T-helper 1 cell treated with Interleukin-12 subunit alpha and Interleukin-12 subunit beta and Interleukin-4 antibody, amounts not matched to agents 30 μg/mL and 1 μg/mL, for 36 hours (primary cell): ENCODE results near the gene TMEM95.
A peak's percentile ranks its signal among the peaks of the same experiment; 100 is the strongest.
"Not testable (repeated sequence)": the region's sequence is repeated elsewhere in the genome, so short reads cannot be mapped to it uniquely, and the experiment has no call there.

ENCODE experiments used
- H3K27ac Mint-ChIP-seq: one replicate; pipeline ENCODE4 v1.8.0; 2021; ENCODE audit warnings: mild to moderate bottlenecking, mixed read lengths
- H3K27me3 Mint-ChIP-seq: one replicate; pipeline ENCODE4 v1.8.0; 2021; ENCODE audit warnings: low read depth, mixed read lengths
- H3K36me3 Mint-ChIP-seq: one replicate; pipeline ENCODE4 v1.8.0; 2021; ENCODE audit warnings: low read depth, mixed read lengths
- H3K4me1 Mint-ChIP-seq: one replicate; pipeline ENCODE4 v1.8.0; 2021; ENCODE audit warnings: low read depth, mixed read lengths
- H3K4me3 Mint-ChIP-seq: one replicate; pipeline ENCODE4 v1.8.0; 2021; ENCODE audit warnings: mild to moderate bottlenecking, moderate library complexity, mixed read lengths
- H3K9me3 Mint-ChIP-seq: one replicate; pipeline ENCODE4 v1.8.0; 2021; ENCODE audit warnings: mixed read lengths

TMEM95 gene

DNA sequence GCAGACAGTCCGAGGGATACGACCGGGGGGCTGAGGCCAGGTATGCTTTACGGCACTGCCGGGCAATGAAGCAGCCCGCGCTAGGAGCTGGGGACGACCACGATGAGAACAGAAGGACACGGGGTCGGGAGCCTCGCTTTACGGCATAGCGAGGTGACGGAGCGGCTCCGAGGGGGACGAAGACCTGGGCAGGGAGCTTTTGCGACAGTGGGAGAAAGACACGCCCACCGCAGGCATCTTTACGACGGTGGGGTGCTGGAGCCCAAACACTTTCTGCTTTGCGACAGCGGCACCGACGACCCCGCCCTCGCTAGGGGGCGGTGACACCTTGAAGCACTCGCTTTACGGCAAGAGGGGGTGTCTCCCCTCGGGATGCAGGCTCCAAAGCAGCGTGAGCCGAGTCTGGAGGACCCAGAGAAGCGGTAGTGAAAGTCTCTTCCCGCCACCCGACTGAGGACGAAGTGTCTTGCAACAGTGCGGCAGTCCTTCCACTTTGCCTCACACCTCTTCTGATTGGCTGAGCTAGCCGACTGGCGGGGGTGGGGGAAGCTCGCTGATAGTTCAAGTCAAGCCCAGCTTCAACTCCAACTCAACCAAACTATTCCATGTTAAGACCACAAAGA, 25.5 kb upstream of the TMEM95 start:
- H3K27me3 Mint-ChIP-seq = no peaks in the 10 kb centered on the region
- no peaks in the 10 kb centered on the region for H3K9me3 Mint-ChIP-seq
- peaks cover 24% of the 10 kb centered on the region for H3K4me1 Mint-ChIP-seq
- H3K36me3 Mint-ChIP-seq = no peaks in the 10 kb centered on the region
- peak overlapping the region; percentile 88 for H3K27ac Mint-ChIP-seq
- H3K4me3 Mint-ChIP-seq = peak overlapping the region; percentile 86

DNA sequence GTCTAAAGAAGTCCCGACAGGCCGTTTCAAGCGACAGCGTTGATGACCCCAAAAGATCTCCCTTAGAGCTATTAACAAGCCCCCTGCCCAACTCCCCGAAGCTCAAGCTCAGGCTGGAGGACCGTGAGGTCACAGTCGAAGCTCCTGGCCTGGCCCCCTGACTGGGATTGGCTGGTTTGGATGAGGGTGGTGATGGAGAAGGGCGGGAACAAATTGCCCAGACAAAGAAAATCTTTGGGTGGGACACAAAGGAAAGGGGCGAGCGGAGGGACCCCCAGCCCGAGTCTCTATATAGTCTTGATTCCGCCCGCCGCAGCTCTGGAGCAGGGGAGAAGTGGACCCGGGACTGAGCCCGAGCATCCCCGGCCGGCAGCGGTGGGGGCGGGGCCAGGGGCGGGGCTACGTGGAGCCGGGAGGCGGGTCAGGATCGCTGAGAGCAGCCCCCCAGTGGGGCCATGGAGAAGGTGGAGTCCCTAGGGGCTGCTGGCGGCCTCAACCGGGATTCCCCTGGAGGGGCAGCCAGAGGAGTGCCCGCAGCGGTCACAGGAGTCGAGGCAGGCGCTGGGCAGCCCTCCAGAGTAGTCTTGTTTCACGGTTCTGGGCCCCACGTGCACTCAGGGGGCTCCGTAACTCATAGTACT, 24.8 kb upstream of the TMEM95 start:
- peak overlapping the region; percentile 86 for H3K4me3 Mint-ChIP-seq
- peaks cover 25% of the 10 kb centered on the region for H3K4me1 Mint-ChIP-seq
- H3K27ac Mint-ChIP-seq = peak overlapping the region; percentile 88
- H3K27me3 Mint-ChIP-seq = no peaks in the 10 kb centered on the region
- H3K36me3 Mint-ChIP-seq = no peaks in the 10 kb centered on the region
- no peaks in the 10 kb centered on the region for H3K9me3 Mint-ChIP-seq

DNA sequence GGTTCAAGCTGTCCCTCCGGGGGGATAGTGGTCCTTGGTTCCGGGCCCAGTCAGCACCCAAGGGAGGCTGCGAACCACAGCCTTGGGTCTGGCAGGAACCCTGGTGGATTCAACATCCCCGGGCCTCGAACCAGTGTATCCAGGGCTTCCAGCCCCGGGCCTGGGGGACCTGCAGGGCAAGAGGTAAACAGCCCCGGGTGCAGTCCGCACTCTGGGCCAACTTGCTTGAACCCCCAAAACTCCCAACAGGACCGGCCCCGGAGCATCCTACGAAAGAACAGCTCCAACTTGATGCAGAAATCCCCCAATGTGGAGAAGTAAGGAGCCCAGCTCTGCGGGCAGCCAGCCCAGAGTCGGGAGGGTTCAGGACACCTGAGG, 24.3 kb upstream of the TMEM95 start:
- H3K27ac Mint-ChIP-seq = no peak overlapping the region
- H3K36me3 Mint-ChIP-seq = no peaks in the 10 kb centered on the region
- H3K27me3 Mint-ChIP-seq = no peaks in the 10 kb centered on the region
- no peaks in the 10 kb centered on the region for H3K9me3 Mint-ChIP-seq
- peaks cover 30% of the 10 kb centered on the region for H3K4me1 Mint-ChIP-seq
- peak overlapping the region; percentile 86 for H3K4me3 Mint-ChIP-seq

DNA sequence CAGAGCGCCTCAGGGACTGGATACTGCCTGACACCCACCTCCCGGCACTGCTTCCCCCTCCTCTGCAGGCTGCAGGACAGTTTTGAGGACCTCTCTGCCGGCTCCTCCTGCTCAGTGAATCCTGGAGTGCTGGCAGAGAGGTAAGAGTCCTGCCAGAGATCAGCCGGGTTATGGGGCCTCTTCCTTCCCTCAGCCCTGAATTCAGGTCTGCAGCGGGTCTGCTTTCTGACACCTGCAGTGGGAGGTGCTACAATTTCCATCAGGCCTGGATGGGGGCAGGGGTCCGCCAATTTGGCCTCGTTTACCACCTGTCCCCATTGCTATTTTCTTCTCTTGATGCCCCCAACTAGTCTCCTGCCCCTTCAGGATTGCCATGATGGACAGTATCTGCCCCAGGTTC, 22.8 kb upstream of the TMEM95 start:
- H3K27me3 Mint-ChIP-seq = no peaks in the 10 kb centered on the region
- peaks cover 37% of the 10 kb centered on the region for H3K4me1 Mint-ChIP-seq
- H3K4me3 Mint-ChIP-seq = peak overlapping the region; percentile 21
- peak overlapping the region; percentile 71 for H3K27ac Mint-ChIP-seq
- H3K36me3 Mint-ChIP-seq = peaks cover 3% of the 10 kb centered on the region
- H3K9me3 Mint-ChIP-seq = no peaks in the 10 kb centered on the region

DNA sequence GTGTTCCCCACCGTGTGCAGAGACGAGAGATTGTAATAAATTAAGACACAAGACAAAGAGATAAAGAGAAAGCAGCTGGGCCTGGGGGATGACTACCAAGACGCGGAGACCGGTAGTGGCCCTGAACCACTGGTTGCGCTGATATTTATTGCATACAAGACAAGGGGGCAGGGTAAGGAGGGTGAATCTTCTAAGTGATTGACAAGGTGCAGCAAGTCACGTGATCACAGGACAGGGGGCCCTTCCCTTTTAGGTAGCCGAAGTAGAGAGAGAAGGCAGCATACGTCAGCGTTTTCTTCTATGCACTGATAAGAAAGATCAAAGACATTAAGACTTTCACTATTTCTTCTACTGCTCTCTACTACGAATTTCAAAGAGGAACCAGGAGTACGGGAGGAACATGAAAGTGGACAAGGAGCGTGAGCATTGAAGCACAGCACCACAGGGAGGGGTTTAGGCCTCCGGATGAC, 22.3 kb upstream of the TMEM95 start:
- H3K9me3 Mint-ChIP-seq, H3K36me3 Mint-ChIP-seq, H3K27me3 Mint-ChIP-seq: not testable (repeated sequence)
- Mint-ChIP-seq H3K4me1 (peaks cover 41% of the 10 kb centered on the region), H3K27ac (peak overlapping the region; percentile 71), H3K4me3 (peak overlapping the region; percentile 21)

DNA sequence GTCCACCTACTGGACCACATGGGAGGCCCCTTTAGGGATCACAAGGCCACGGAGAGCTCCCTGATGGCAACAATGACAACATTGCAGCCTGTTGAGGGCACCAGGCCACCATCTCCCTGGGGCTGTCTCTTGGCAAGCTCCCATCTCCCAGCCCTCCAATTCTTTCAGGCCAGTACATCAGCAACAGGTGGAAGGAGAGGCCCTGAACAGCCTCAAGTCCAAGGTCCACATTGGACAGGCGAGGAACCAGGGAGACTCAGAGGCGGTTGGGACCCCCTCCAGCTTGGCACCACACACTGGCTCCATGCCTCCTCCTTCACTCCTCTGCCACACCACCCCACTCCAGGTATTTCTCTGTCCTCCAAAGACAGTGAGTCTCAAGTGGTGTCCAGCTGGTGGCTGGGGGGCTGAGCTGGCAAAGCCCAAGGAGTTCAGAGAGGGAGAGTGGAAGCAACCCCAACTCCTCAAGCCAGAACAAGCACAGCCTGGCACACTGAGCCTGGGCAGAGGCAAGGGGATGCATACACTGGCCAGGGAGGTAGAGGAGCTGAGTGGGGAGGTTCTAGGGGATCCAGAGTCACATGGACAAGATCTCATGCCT, 19.9 kb upstream of the TMEM95 start:
- Mint-ChIP-seq H3K27ac (peak overlapping the region; percentile 97), H3K36me3 (peaks cover 16% of the 10 kb centered on the region), H3K27me3 (no peaks in the 10 kb centered on the region), H3K9me3 (no peaks in the 10 kb centered on the region), H3K4me3 (peak overlapping the region; percentile 97), H3K4me1 (peaks cover 37% of the 10 kb centered on the region)

DNA sequence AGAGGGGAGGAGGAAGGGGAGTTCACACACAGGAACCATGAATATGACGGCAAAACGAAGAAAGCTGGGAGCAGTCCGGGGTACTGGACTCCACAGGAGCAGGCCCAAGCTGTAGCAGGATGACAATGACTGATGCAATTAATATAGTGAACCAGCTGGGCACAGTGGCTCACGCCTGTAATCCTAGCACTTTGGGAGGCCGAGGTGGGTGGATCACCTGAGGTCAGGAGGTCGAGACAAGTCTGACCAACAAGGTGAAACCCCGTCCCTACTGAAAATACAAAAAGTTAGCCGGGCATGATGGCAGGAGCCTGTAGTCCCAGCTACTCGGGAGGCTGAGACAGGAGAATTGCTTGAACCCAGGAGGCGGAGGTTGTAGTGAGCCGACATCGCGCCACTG, 19.2 kb upstream of the TMEM95 start:
- Mint-ChIP-seq H3K4me1 (peaks cover 38% of the 10 kb centered on the region), H3K27ac (peak overlapping the region; percentile 97), H3K4me3 (peak overlapping the region; percentile 97)

DNA sequence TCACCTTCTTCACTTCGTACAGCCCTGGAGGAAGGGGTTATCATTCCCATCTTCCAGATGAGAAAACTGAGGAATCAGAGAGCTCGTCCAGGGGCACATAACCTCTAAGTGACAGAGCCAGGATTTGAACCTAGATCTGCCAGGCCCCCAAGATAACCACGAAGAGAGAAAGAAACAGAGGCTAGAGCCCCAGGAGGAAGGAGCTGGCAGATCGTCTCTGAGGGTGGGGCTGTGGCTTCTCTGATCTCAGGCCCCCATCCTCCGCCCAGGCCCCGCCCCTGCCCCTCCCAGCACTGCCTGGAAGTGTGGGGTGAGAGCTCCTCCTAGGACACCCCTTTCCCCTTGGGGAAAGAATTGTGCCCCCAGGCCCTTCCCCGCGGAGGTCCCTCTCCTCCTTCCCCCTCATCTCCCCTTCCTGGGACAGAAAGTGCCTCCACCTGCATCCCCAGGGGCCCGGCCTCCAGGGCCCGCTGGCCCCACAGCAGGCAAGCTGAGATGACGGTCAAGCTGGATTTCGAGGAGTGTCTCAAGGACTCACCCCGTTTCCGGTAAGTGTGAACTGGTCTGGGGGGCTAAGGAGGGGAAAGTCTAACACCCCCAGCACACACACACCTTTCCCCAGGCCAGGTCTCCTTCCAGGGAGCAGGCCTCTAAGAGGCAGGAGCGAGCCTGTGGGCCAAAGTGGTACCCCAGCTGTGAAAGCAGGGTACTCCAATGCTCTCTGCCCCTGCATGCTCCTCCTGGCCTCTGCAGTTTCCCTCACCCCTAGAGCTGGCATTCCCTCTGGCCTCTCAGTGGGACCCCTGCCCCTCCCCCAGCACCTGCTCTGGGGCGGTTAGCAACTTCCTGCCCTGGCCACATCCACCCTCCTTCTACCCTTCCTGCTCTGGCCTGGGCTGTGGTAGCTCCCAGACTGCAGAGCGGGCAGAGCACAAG, 18.4 kb upstream of the TMEM95 start, which contains the start of gene ACAP1:
Gene ACAP1, plus strand, starts transcription at position 290 of the 936 bp plus-strand sequence. Its CDS starts 206 bp downstream, at position 496.
- Mint-ChIP-seq H3K4me3 (peak within 1 kb of the TSS; percentile 97), H3K27me3 (no peaks in the 10 kb centered on the region), H3K4me1 (peaks cover 40% of the 10 kb centered on the region), H3K9me3 (no peaks in the 10 kb centered on the region), H3K36me3 (peaks cover 21% of the 10 kb centered on the region), H3K27ac (peak within 1 kb of the TSS; percentile 97)

More for the DNA sequence above, 19.2 kb upstream of the TMEM95 start:
- not testable (repeated sequence) for H3K9me3 Mint-ChIP-seq, H3K27me3 Mint-ChIP-seq
- peaks cover 18% of the 10 kb centered on the region for H3K36me3 Mint-ChIP-seq

DNA sequence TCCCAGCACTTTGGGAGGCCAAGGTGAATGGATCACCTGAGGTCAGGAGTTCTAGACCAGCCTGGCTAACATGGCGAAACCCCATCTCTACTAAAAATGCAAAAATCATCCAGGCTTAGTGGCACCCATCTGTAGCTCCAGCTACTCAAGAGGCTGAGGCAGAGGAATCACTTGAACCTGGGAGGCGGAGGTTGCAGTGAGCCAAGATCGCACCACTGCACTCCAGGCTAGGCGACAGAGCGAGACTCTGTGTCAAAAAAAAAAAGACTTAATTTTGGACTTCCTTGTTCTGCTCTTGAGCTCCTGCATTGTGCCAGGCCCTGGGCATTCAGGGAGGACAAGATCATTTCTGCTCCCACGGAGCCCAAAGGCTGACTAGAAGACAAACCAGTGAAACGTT, 17.4 kb upstream of the TMEM95 start:
- Mint-ChIP-seq H3K4me1 (peaks cover 36% of the 10 kb centered on the region), H3K36me3 (peaks cover 22% of the 10 kb centered on the region), H3K4me3 (peak overlapping the region; percentile 97), H3K27ac (peak overlapping the region; percentile 97)
- H3K27me3 Mint-ChIP-seq, H3K9me3 Mint-ChIP-seq: not testable (repeated sequence)

DNA sequence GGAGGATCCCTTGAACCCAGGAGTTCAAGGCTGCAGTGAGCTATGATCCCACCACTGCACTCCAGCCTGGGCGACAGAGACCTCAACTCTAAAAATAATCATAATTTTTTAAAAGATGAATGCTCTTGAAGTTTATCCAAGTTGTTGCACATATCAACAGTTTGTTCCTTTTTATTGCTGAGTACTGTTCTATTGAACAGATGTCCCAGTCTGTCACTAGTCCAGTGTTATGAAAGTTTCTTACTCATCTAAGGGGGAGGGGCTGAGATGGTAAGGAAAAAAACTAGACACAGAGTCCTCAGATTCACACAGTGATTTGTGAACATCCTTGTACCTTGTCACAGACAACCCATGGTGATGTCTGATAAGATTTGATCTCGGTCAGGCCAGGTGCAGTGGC, 14.8 kb upstream of the TMEM95 start:
- Mint-ChIP-seq H3K36me3 (peaks cover 32% of the 10 kb centered on the region), H3K4me3 (peak overlapping the region; percentile 68), H3K9me3 (no peaks in the 10 kb centered on the region), H3K4me1 (peaks cover 31% of the 10 kb centered on the region), H3K27ac (no peak overlapping the region), H3K27me3 (no peaks in the 10 kb centered on the region)

DNA sequence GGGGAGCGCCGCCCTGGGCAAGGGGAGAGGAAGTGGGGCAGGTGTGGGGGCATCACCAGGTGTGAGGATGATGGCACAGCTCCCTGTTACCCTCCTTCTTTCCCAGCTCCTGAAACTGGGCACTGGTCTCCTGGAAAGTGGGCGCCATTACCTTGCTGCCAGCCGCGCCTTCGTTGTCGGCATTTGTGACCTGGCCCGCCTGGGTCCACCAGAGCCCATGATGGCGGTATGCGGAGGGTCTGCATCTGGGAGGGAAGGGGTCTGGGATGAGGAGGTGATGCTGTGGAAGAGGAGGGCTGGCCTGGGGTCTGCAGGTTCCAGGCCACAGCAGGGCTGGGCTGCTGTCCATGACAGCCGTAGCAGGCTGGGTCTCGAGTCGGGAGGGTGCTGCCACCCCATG, 13.1 kb upstream of the TMEM95 start:
- H3K4me3 Mint-ChIP-seq = no peak overlapping the region
- no peaks in the 10 kb centered on the region for H3K9me3 Mint-ChIP-seq
- H3K27ac Mint-ChIP-seq = peak overlapping the region; percentile 63
- H3K4me1 Mint-ChIP-seq = peaks cover 24% of the 10 kb centered on the region
- peaks cover 43% of the 10 kb centered on the region for H3K36me3 Mint-ChIP-seq
- no peaks in the 10 kb centered on the region for H3K27me3 Mint-ChIP-seq

DNA sequence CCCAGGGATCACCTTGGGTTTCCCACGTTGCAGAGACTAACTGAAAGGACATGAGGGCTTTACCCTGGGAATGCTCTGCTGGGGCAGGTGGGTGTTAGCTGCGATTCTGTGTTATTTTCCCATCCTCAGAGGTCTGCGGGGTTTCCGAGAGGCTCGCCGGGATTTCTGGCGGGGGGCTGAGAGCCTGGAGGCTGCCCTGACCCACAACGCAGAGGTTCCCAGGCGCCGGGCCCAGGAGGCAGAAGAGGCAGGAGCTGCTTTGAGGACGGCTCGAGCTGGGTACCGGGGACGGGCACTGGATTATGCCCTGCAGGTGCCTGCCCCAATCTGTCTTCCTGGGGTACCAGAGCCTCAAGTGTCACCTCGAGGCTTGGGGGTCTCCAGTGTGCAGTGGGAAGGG, 11.7 kb upstream of the TMEM95 start:
- H3K4me1 Mint-ChIP-seq = peaks cover 21% of the 10 kb centered on the region
- H3K27me3 Mint-ChIP-seq = no peaks in the 10 kb centered on the region
- no peak overlapping the region for H3K4me3 Mint-ChIP-seq
- H3K36me3 Mint-ChIP-seq = peaks cover 43% of the 10 kb centered on the region
- H3K9me3 Mint-ChIP-seq = no peaks in the 10 kb centered on the region
- no peak overlapping the region for H3K27ac Mint-ChIP-seq

DNA sequence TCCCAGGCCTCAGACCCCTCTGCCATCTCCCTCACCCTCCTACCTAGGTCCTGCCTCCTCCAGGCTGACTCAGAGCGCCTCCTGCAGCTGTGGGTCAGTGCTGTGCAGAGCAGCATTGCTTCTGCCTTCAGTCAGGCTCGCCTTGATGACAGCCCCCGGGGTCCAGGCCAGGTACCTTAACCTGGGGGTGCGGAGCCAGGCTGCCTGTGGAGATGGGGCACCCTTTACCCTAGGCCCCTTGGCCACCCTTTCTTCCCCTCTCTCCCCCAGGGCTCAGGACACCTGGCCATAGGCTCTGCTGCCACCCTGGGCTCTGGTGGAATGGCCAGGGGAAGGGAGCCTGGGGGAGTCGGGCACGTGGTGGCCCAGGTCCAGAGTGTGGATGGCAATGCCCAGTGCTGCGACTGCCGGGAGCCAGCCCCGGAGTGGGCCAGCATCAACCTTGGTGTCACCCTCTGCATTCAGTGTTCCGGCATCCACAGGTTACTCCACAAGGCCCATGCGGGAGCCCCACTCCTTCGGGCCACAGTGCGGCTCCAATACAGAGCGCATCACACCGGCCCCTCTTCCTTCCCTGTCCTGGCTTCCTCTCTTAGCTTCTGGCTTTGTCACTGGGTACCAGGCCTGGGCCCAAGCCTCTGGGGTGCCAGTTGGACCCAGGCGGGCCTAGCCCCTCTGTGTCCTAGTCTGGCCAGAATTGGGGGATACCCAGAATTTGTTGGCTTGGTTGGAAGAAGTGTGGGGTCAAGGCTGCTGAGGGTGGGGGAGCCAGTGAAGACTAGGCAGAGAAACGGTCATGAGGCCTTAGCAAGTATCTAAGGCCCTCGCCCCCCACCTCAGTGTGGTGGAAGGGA, 8.0 kb upstream of the TMEM95 start:
- Mint-ChIP-seq H3K9me3 (no peaks in the 10 kb centered on the region), H3K27me3 (no peaks in the 10 kb centered on the region), H3K27ac (no peak overlapping the region), H3K4me1 (peaks cover 25% of the 10 kb centered on the region), H3K4me3 (no peak overlapping the region), H3K36me3 (peaks cover 47% of the 10 kb centered on the region)
